SK-N-SH treated with all-trans-retinoic acid at 6 μM for 48 hours (cell line): ENCODE results near the gene ZBTB7B.
"Not testable (repeated sequence)": the region's sequence is repeated elsewhere in the genome, so short reads cannot be mapped to it uniquely, and the experiment has no call there.

Experiments used
- TOX ChIP-seq: fragments of 250-450 bp; sonication (Bioruptor Pico); IDR thresholded peaks from 2 replicates; pipeline ENCODE4 v1.8.0; 2021; ENCODE audit warnings: mild to moderate bottlenecking, moderate library complexity, borderline replicate concordance
- ZFP3 ChIP-seq: fragments of 250-450 bp; sonication (Bioruptor Pico); IDR thresholded peaks from 2 replicates; pipeline ENCODE4 v1.5.0; 2020; ENCODE audit warnings: mild to moderate bottlenecking, moderate library complexity
- TF ChIP-seq, protein P1 (sequence below): fragments of 250-450 bp; sonication (Bioruptor Pico); IDR thresholded peaks from 2 replicates; pipeline ENCODE4 v1.8.0; 2020; ENCODE audit warnings: mild to moderate bottlenecking, moderate library complexity, borderline replicate concordance

- TF ChIP-seq ZFP3 (CRISPR knock-in tag); TOX: not testable (repeated sequence)
- TF ChIP-seq, protein P1, sequence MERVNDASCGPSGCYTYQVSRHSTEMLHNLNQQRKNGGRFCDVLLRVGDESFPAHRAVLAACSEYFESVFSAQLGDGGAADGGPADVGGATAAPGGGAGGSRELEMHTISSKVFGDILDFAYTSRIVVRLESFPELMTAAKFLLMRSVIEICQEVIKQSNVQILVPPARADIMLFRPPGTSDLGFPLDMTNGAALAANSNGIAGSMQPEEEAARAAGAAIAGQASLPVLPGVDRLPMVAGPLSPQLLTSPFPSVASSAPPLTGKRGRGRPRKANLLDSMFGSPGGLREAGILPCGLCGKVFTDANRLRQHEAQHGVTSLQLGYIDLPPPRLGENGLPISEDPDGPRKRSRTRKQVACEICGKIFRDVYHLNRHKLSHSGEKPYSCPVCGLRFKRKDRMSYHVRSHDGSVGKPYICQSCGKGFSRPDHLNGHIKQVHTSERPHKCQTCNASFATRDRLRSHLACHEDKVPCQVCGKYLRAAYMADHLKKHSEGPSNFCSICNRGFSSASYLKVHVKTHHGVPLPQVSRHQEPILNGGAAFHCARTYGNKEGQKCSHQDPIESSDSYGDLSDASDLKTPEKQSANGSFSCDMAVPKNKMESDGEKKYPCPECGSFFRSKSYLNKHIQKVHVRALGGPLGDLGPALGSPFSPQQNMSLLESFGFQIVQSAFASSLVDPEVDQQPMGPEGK (CRISPR knock-in tag) = not testable (repeated sequence)
Observed at GRCh38 chr1:154977762-154978161, 24.8 kb upstream of the ZBTB7B start.
